HEK293 (cell line): ENCODE data around the gene PRTFDC1.
"Not testable (repeated sequence)": the region's sequence is repeated elsewhere in the genome, so short reads cannot be mapped to it uniquely, and the experiment has no call there.

Experiments
- ATF2 ChIP-seq: fragments of 450-650 bp; formaldehyde crosslinking; IDR thresholded peaks from 2 replicates; pipeline ENCODE4 v1.5.1; 2016; ENCODE audit warnings: missing biosample characterization, missing genetic modification characterization, low read depth
- CTCF ChIP-seq: fragments of 450-650 bp; formaldehyde crosslinking; IDR thresholded peaks from 2 replicates; pipeline ENCODE4 v1.5.1; 2016; ENCODE audit warnings: missing biosample characterization, missing genetic modification characterization
- KLF9 ChIP-seq: fragments of 450-650 bp; formaldehyde crosslinking; IDR thresholded peaks from 2 replicates; pipeline ENCODE4 v1.5.1; 2016; ENCODE audit warnings: missing biosample characterization, missing genetic modification characterization, low read depth
- REST ChIP-seq: fragments of 450-650 bp; formaldehyde crosslinking; IDR thresholded peaks from 2 replicates; pipeline ENCODE4 v1.5.1; 2016; ENCODE audit warnings: missing biosample characterization, missing genetic modification characterization
- ZBTB11 ChIP-seq: fragments of 450-650 bp; formaldehyde crosslinking; conservative IDR thresholded peaks from 2 replicates; pipeline ENCODE4 v1.5.1; 2016; ENCODE audit warnings: low read depth, missing biosample characterization, missing genetic modification characterization
- ZBTB20 ChIP-seq: fragments of 450-650 bp; formaldehyde crosslinking; IDR thresholded peaks from 2 replicates; pipeline ENCODE4 v1.5.1; 2016; ENCODE audit warnings: missing biosample characterization, missing genetic modification characterization
- ZNF121 ChIP-seq: fragments of 450-650 bp; formaldehyde crosslinking; IDR thresholded peaks from 2 replicates; pipeline ENCODE4 v1.5.1; 2016; ENCODE audit warnings: missing biosample characterization, missing genetic modification characterization
- ZNF138 ChIP-seq: fragments of 450-650 bp; formaldehyde crosslinking; IDR thresholded peaks from 2 replicates; pipeline ENCODE4 v1.5.1; 2016; ENCODE audit warnings: missing biosample characterization, missing genetic modification characterization, borderline replicate concordance
- ZNF768 ChIP-seq: fragments of 450-650 bp; formaldehyde crosslinking; IDR thresholded peaks from 2 replicates; pipeline ENCODE4 v1.5.1; 2018; ENCODE audit warnings: missing biosample characterization, mild to moderate bottlenecking, missing genetic modification characterization

GRCh38 chr10:24919629-24920028, 32.8 kb downstream of the PRTFDC1 start:
- TF ChIP-seq ZNF768 (tag by site-specific recombination); ZBTB20 (tag by site-specific recombination); CTCF (tag by site-specific recombination); ATF2 (tag by site-specific recombination); ZNF138 (tag by site-specific recombination); ZBTB11 (tag by site-specific recombination); ZNF121 (tag by site-specific recombination); KLF9; REST: not testable (repeated sequence)
